Activated T-cell treated with anti-CD3 and anti-CD28 coated beads for 24 hours (primary cell): Measurements from ENCODE around the gene UFM1.
"Not testable (repeated sequence)": the region's sequence is repeated elsewhere in the genome, so short reads cannot be mapped to it uniquely, and the experiment has no call there.

Experiments
- DNase-seq: peaks from one replicate; pipeline ENCODE4 v3.0.0-alpha.2; 2020; ENCODE audit warnings: low read depth

UFM1 gene

GRCh38 chr13:38365661-38366060 is 16.0 kb downstream of the UFM1 start:
- no peak for DNase-seq

- no peak for DNase-seq
Measured at GRCh38 chr13:38366954-38367645, 17.4 kb downstream of the UFM1 start.

- DNase-seq: no peak
Measured at GRCh38 chr13:38369058-38369457, 19.4 kb downstream of the UFM1 start.

GRCh38 chr13:38370096-38370495 is 20.4 kb downstream of the UFM1 start:
- not testable (repeated sequence) for DNase-seq

GRCh38 chr13:38372820-38373383 is 23.3 kb downstream of the UFM1 start:
- no peak for DNase-seq

GRCh38 chr13:38376546-38376945 is 26.9 kb downstream of the UFM1 start:
- no peak for DNase-seq

- DNase-seq: no peak
Measured at GRCh38 chr13:38381890-38382289, 32.2 kb downstream of the UFM1 start.

GRCh38 chr13:38382946-38383345 is 33.3 kb downstream of the UFM1 start:
- no peak for DNase-seq

GRCh38 chr13:38384171-38384570 is 34.5 kb downstream of the UFM1 start:
- no peak for DNase-seq

GRCh38 chr13:38385153-38385891 is 35.7 kb downstream of the UFM1 start:
- no peak for DNase-seq

- DNase-seq: no peak
Measured at GRCh38 chr13:38386421-38386820, 36.8 kb downstream of the UFM1 start.

- no peak for DNase-seq
Measured at GRCh38 chr13:38391341-38391740, 41.7 kb downstream of the UFM1 start.

GRCh38 chr13:38394777-38395496 is 45.3 kb downstream of the UFM1 start:
- no peak for DNase-seq

GRCh38 chr13:38395497-38395788 is 45.8 kb downstream of the UFM1 start:
- DNase-seq: no peak

- DNase-seq: no peak
Measured at GRCh38 chr13:38398711-38399493, 49.3 kb downstream of the UFM1 start.

GRCh38 chr13:38399535-38399934 is 49.9 kb downstream of the UFM1 start:
- DNase-seq: no peak

GRCh38 chr13:38401276-38401675 is 51.6 kb downstream of the UFM1 start:
- DNase-seq: no peak

GRCh38 chr13:38405216-38405615 is 55.6 kb downstream of the UFM1 start:
- DNase-seq: no peak

GRCh38 chr13:38409771-38410170 is 60.1 kb downstream of the UFM1 start:
- DNase-seq: no peak

- DNase-seq: no peak
Measured at GRCh38 chr13:38412266-38412665, 62.6 kb downstream of the UFM1 start.
